DOHH2 (cell line): ENCODE data around the gene VRK2.

ENCODE experiments used
- H3F3A ChIP-seq: fragments of 200-600 bp; sonication (generic), shearing (Covaris generic); 2 replicates; pipeline ENCODE4 v1.6.0; 2016; ENCODE audit warnings: antibody characterized with exemption, mild to moderate bottlenecking; ENCODE audit not compliant: control insufficient read depth, insufficient read depth
- H3K27ac ChIP-seq: fragments of 200-600 bp; sonication (generic); 2 replicates; pipeline ENCODE4 v1.5.1; 2014; ENCODE audit warnings: low read depth, mild to moderate bottlenecking, low read length, moderate library complexity
- H3K27me3 ChIP-seq: fragments of 200-600 bp; sonication (generic); 2 replicates; pipeline ENCODE4 v1.6.1; 2014; ENCODE audit warnings: mild to moderate bottlenecking, low read length, mixed read lengths; ENCODE audit not compliant: control insufficient read depth
- H3K36me3 ChIP-seq: fragments of 200-600 bp; sonication (generic); 2 replicates; pipeline ENCODE4 v1.6.1; 2014; ENCODE audit warnings: mild to moderate bottlenecking, low read length, moderate library complexity, mixed read lengths; ENCODE audit not compliant: control insufficient read depth
- H3K4me1 ChIP-seq: fragments of 200-600 bp; sonication (generic); 2 replicates; pipeline ENCODE4 v1.6.1; 2014; ENCODE audit warnings: mild to moderate bottlenecking, low read length, mixed read lengths; ENCODE audit not compliant: control insufficient read depth
- H3K4me2 ChIP-seq: fragments of 200-600 bp; sonication (generic); 2 replicates; pipeline ENCODE4 v1.6.0; 2014; ENCODE audit warnings: mild to moderate bottlenecking, low read length, moderate library complexity
- H3K4me3 ChIP-seq: fragments of 200-600 bp; sonication (generic); 2 replicates; pipeline ENCODE4 v1.5.1; 2014; ENCODE audit warnings: mild to moderate bottlenecking, low read length, mixed read lengths
- H3K79me2 ChIP-seq: fragments of 200-600 bp; sonication (generic); 2 replicates; pipeline ENCODE4 v1.6.1; 2014; ENCODE audit warnings: mild to moderate bottlenecking, low read length, mixed read lengths; ENCODE audit not compliant: control insufficient read depth
- H3K9me2 ChIP-seq: fragments of 200-600 bp; sonication (generic); replicated peaks from 2 replicates; pipeline ENCODE4 v1.6.1; 2014; ENCODE audit warnings: mild to moderate bottlenecking, low read length, mixed read lengths; ENCODE audit not compliant: control insufficient read depth
- H3K9me3 ChIP-seq: fragments of 200-600 bp; sonication (generic); 2 replicates; pipeline ENCODE4 v1.6.1; 2014; ENCODE audit warnings: antibody characterized with exemption, low read length, mixed read lengths; ENCODE audit not compliant: control insufficient read depth, insufficient read depth
- H4K20me1 ChIP-seq: fragments of 200-600 bp; sonication (generic); 2 replicates; pipeline ENCODE4 v1.6.0; 2014; ENCODE audit warnings: low read depth, mild to moderate bottlenecking, antibody characterized with exemption, low read length, moderate library complexity; ENCODE audit not compliant: control insufficient read depth, insufficient read depth
- EZH2phosphoT487 ChIP-seq: fragments of 200-600 bp; sonication (generic); IDR thresholded peaks from 2 replicates; pipeline ENCODE4 v1.6.1; 2017; ENCODE audit warnings: borderline replicate concordance, mild to moderate bottlenecking, antibody characterized with exemption, low read length, moderate library complexity, mixed read lengths
- TF ChIP-seq, protein P1 (sequence below): fragments of 200-600 bp; sonication (generic); IDR thresholded peaks from one replicate; pipeline ENCODE4 v1.5.1; 2014; ENCODE audit warnings: antibody characterized with exemption, mild to moderate bottlenecking, low read depth, low read length; ENCODE audit not compliant: poor library complexity, severe bottlenecking

Gene VRK2

DNA sequence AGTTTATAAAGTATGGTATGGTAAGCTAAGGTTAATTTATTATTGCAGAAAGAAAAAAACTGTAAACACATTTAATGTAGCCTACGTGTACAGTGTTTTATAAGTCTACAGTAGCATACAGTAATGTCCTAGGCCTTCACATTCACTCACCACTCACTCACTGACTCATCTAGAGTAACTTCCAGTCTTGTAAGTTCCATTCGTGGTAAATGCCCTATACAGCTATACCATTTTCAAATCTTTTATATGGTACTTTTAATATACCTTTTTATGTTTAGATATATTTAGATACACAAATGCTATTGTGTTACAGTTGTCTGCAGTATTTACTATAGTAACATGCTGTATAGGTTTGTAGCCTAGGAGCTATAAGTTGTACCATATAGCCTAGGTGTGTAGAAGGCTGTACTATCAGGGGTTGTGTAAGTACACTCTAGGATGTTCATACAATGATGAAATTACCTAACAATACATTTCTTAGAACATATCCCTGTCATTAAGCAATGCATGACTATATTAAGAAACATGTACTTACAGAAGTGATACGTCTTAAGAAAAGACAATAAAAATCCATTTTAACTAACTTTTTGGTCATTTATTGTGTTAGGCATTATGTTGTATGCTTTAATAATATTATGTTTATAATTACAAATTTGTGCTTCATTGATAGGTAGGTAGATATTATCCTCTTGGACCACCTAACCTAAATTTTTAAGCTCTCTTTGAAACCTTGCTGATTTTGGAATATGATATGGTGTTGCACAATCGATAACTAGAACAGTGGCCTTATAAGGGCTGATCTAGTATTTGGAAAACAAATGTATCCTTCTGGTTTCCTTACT is 51.9 kb downstream of the VRK2 start:
- H4K20me1 ChIP-seq: no peaks in the 10 kb centered on the region
- H3K4me2 ChIP-seq: no peak overlapping the region
- H3K9me3 ChIP-seq: no peaks in the 10 kb centered on the region
- H3K36me3 ChIP-seq: no peaks in the 10 kb centered on the region; the same call in 1 of the 2 replicates
- no peaks in the 10 kb centered on the region for H3F3A ChIP-seq
- TF ChIP-seq EZH2phosphoT487: no peak
- TF ChIP-seq, protein P1, sequence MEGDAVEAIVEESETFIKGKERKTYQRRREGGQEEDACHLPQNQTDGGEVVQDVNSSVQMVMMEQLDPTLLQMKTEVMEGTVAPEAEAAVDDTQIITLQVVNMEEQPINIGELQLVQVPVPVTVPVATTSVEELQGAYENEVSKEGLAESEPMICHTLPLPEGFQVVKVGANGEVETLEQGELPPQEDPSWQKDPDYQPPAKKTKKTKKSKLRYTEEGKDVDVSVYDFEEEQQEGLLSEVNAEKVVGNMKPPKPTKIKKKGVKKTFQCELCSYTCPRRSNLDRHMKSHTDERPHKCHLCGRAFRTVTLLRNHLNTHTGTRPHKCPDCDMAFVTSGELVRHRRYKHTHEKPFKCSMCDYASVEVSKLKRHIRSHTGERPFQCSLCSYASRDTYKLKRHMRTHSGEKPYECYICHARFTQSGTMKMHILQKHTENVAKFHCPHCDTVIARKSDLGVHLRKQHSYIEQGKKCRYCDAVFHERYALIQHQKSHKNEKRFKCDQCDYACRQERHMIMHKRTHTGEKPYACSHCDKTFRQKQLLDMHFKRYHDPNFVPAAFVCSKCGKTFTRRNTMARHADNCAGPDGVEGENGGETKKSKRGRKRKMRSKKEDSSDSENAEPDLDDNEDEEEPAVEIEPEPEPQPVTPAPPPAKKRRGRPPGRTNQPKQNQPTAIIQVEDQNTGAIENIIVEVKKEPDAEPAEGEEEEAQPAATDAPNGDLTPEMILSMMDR: no peak
- no peaks in the 10 kb centered on the region for H3K79me2 ChIP-seq
- H3K9me2 ChIP-seq: no peaks in the 10 kb centered on the region
- no peak overlapping the region for H3K4me3 ChIP-seq
- no peaks in the 10 kb centered on the region for H3K27me3 ChIP-seq
- H3K4me1 ChIP-seq: no peaks in the 10 kb centered on the region
- no peak overlapping the region for H3K27ac ChIP-seq

DNA sequence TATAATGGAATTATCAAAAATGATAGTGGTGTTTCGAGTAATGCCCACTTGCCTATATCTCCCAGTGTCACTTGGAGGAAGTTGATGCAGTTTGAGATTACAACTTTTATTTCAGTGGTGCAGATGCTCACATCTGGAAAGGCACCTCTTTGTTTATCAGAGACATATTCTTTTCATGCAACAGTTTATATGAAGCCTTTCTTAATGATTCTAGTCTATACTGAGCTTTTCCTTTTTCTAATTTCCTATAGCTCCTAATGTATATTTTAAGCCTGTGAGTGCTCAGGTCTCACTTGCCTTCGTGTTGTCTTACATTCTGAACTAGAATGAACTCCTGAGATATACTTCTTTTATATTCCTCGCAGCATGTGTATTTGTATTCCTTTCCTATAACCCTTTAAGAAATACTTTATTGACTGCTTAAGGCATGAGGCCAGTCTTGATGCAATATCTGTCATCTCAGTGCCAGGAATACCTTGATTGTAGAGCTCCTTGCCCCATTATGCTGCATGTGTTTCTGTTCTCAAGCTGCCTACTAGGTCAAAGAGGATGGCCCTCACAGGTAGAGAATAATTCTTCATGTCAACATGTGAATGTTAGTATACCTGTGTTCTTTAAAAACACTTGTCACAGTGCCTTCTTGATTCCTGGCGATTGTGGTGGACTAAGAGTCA is 52.6 kb downstream of the VRK2 start:
- TF ChIP-seq EZH2phosphoT487: no peak
- TF ChIP-seq, protein P1: no peak
- no peaks in the 10 kb centered on the region for H3F3A ChIP-seq
- no peak overlapping the region for H3K27ac ChIP-seq
- H3K4me2 ChIP-seq: no peak overlapping the region
- H4K20me1 ChIP-seq: no peaks in the 10 kb centered on the region
- H3K79me2 ChIP-seq: no peaks in the 10 kb centered on the region
- no peaks in the 10 kb centered on the region for H3K4me1 ChIP-seq
- H3K9me2 ChIP-seq: no peaks in the 10 kb centered on the region
- no peak overlapping the region for H3K4me3 ChIP-seq
- H3K27me3 ChIP-seq: no peaks in the 10 kb centered on the region
- no peaks in the 10 kb centered on the region for H3K9me3 ChIP-seq
- no peaks in the 10 kb centered on the region; the same call in 1 of the 2 replicates for H3K36me3 ChIP-seq

- TF ChIP-seq, protein P1: no peak
- no peak for TF ChIP-seq EZH2phosphoT487
- Histone ChIP-seq H3K4me3 (no peak overlapping the region), H3K27me3 (no peaks in the 10 kb centered on the region), H3K4me1 (no peaks in the 10 kb centered on the region), H3K27ac (no peak overlapping the region), H4K20me1 (no peaks in the 10 kb centered on the region), H3K9me3 (no peaks in the 10 kb centered on the region), H3K79me2 (no peaks in the 10 kb centered on the region), H3K36me3 (no peaks in the 10 kb centered on the region; the same call in 1 of the 2 replicates), H3K4me2 (no peak overlapping the region), H3K9me2 (no peaks in the 10 kb centered on the region), H3F3A (no peaks in the 10 kb centered on the region)
These were observed 54.9 kb downstream of the VRK2 start for GRCh38 chr2:58101500-58101899.
